Measurements from ENCODE around the gene KLHL29. TPM values are rescaled to one million over a fixed set of nuclear protein-coding genes. Genes with fewer than 3 reads are reported as not detected.

Gene KLHL29
- total and polyA plus RNA-seq, 10 donors: 1.5 to 30.5 (median 9.4) TPM

DNA sequence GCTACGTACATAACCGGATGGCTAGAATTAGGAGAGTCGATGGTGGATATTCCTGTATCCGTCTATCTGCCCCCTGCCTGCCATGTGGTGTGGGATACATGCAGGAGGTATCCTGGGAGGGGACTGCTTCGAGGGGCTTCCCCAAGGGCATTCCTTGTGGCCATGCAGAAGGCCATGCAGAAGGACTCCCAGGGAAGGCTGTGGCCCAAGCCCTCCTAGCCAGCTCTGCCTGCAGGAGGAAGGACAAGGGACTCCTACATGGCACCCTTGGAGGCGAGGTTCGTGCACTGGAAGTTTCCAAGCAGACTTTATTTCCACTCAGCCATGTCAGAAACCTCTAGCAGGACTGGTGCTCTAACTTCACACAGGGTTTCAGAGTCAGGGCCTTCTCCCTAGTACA, 136.1 kb downstream of the KLHL29 start:
- Histone ChIP-seq H3K27ac (no peak overlapping the region), H3K4me1 (peaks cover 0 to 8% (median 0%) of the 10 kb centered on the region in 6 donors), H3K9me3 (no peaks in the 10 kb centered on the region), H3K27me3 (replicated peaks in 1 of 7) (peaks cover 0 to 4% (median 0%) of the 10 kb centered on the region in 7 donors), H3K36me3 (no peaks in the 10 kb centered on the region), H3K4me3 (no peak overlapping the region)
- peak; percentile 61 for DNase-seq
- intact Hi-C loops (cut with DNase I; ENCODE audit: low total_unique reads): no loop called here
- no peak for TF ChIP-seq POLR2AphosphoS5 (IDR thresholded peaks at IDR 0.05)
- TF ChIP-seq, protein P1, sequence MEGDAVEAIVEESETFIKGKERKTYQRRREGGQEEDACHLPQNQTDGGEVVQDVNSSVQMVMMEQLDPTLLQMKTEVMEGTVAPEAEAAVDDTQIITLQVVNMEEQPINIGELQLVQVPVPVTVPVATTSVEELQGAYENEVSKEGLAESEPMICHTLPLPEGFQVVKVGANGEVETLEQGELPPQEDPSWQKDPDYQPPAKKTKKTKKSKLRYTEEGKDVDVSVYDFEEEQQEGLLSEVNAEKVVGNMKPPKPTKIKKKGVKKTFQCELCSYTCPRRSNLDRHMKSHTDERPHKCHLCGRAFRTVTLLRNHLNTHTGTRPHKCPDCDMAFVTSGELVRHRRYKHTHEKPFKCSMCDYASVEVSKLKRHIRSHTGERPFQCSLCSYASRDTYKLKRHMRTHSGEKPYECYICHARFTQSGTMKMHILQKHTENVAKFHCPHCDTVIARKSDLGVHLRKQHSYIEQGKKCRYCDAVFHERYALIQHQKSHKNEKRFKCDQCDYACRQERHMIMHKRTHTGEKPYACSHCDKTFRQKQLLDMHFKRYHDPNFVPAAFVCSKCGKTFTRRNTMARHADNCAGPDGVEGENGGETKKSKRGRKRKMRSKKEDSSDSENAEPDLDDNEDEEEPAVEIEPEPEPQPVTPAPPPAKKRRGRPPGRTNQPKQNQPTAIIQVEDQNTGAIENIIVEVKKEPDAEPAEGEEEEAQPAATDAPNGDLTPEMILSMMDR (IDR thresholded peaks at IDR 0.05 in 8 of 11, conservative IDR thresholded peaks at IDR 0.05 in 3 of 11): no peak
- no peak for TF ChIP-seq POLR2A (IDR thresholded peaks at IDR 0.05)
- 86 to 92% (median 90%) methylated on average over 7 of the region's 7 CpGs for WGBS, 5 donors

DNA sequence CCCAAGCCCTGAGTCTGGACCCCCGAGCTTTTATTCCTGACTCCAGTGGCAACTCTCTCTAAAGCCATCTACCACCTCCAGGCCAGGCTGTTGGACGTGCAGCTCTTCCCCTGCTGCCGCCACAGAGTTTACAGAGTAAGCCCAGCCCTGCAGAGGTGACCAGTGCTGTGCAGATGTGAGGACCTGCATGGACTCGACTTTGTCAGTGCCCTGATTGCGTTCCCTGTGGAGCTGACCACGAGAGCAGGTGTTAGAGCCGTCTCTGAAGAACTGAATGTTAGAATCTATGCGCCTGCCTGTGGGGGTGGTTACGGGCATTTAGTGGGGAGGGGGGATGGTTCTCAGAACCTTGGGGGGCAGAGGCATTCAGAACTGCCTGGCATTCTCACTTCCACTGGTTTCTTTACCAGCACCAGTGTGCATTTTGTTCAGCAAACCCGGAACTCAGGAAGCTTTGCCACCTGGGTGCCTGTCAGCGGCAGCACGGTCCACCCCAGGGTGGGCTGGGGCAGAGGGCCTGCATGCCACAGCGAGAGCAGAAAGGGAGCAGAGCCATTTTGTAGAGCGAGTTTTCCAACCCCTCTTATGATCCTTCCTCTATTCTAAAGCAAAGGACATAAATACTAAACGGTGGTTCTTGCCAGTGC, 137.9 kb downstream of the KLHL29 start:
- WGBS, 5 donors: 75 to 83% (median 79%) methylated on average over 13 to 15 of the region's 15 CpGs

DNA sequence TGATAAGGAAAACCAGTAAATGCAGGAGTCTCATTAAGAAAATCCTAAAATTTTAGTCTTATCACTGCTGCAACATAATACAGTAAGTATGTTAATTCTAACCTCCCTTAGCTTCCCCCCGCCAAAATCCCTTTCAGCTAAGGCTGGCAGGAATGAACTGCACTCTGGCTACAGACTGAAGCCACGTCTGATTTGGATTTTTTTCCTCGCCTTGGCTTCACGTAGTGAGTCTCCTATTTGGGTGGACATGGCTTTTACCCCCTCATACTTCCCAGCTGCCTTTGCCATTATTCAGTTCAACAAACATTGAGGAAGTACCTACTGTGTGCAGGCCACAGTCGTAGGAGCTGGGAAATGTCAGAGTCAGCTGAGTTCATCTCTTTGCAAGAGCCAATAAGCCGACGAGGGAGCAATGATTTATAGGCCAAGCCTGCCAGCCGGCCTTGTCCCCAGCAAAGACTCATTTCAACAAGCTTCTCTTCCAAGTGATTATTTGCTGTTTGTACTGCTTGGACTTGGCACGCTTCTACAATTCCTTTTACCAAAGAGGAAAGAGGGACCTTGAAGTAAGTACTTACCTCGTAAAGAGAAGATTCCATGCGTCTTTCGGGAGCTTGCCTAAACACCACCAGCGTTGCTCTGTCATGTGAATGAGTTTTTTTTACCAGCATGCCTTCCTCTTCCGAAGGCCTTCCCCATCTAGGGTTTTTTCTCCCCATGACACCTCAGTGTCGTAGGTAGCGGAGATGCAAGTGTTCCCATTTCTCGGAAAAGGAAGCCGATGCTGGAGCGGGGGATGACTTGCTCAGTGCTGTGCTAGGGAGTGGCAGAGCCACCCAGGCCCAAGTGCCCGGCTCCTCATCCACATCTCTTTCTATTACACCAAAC, 138.6 kb downstream of the KLHL29 start:
- Histone ChIP-seq H3K27ac (no peak overlapping the region), H3K9me3 (no peaks in the 10 kb centered on the region), H3K4me3 (no peak overlapping the region), H3K4me1 (peaks cover 0 to 8% (median 0%) of the 10 kb centered on the region in 6 donors), H3K27me3 (replicated peaks in 1 of 7) (no peaks in the 10 kb centered on the region), H3K36me3 (no peaks in the 10 kb centered on the region)
- DNase-seq: no peak
- TF ChIP-seq, protein P1 (IDR thresholded peaks at IDR 0.05 in 8 of 11, conservative IDR thresholded peaks at IDR 0.05 in 3 of 11): no peak
- TF ChIP-seq POLR2A (IDR thresholded peaks at IDR 0.05) (no peak), POLR2AphosphoS5 (IDR thresholded peaks at IDR 0.05) (no peak)
- 75 to 82% (median 76%) methylated on average over 20 of the region's 20 CpGs for whole genome bisulfite sequencing, 5 donors
- intact Hi-C loops (cut with DNase I; ENCODE audit: low total_unique reads): no loop called here

More for the DNA sequence above, 137.9 kb downstream of the KLHL29 start:
- no peaks in the 10 kb centered on the region for H3K27me3 ChIP-seq (replicated peaks in 1 of 7)
- intact Hi-C loops (cut with DNase I; ENCODE audit: low total_unique reads): no loop called here
- H3K27ac ChIP-seq: no peak overlapping the region
- peak; percentile 49 for DNase-seq
- H3K4me3 ChIP-seq: no peak overlapping the region
- no peaks in the 10 kb centered on the region for H3K36me3 ChIP-seq
- no peaks in the 10 kb centered on the region for H3K9me3 ChIP-seq
- H3K4me1 ChIP-seq: peaks cover 0 to 8% (median 0%) of the 10 kb centered on the region in 6 donors
- TF ChIP-seq, protein P1 (IDR thresholded peaks at IDR 0.05 in 8 of 11, conservative IDR thresholded peaks at IDR 0.05 in 3 of 11): no peak
- no peak for TF ChIP-seq POLR2A (IDR thresholded peaks at IDR 0.05)
- TF ChIP-seq POLR2AphosphoS5 (IDR thresholded peaks at IDR 0.05): no peak

DNA sequence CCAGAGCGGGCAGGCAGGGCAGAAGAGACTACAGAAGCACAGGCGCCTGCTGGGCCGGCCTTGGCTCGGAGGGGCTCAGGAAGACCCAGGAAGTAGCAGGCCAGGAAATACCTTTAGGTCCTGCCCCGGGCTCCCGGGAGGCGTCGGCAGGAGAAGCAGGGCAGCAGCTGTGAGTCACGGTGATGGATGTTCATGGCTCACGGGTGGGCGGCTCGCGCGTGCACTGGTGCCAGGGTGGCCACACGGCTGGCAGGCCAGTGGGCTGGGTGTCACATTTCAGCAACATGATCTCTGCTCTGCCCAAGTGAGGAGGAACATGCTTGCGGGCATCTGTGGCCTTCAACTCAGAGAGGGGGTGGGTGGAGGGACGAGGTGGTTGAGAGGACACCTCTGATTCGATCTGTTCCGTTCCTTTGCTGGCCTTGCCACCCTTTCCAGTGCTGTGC, 139.3 kb downstream of the KLHL29 start:
- H3K27me3 ChIP-seq (replicated peaks in 1 of 7): no peaks in the 10 kb centered on the region
- intact Hi-C loops (cut with DNase I; ENCODE audit: low total_unique reads): no loop called here
- no peak for DNase-seq
- no peak overlapping the region for H3K27ac ChIP-seq
- no peaks in the 10 kb centered on the region for H3K36me3 ChIP-seq
- 55 to 80% (median 73%) methylated on average over 16 to 19 of the region's 19 CpGs for WGBS, 5 donors
- H3K4me1 ChIP-seq: peaks cover 0 to 8% (median 0%) of the 10 kb centered on the region in 6 donors
- H3K4me3 ChIP-seq: no peak overlapping the region
- no peaks in the 10 kb centered on the region for H3K9me3 ChIP-seq
- no peak for TF ChIP-seq POLR2A (IDR thresholded peaks at IDR 0.05)
- TF ChIP-seq POLR2AphosphoS5 (IDR thresholded peaks at IDR 0.05): peak in 1 of 3 donors; percentile 41
